Measurements from ENCODE around the gene PTPRG.

Gene PTPRG

DNA sequence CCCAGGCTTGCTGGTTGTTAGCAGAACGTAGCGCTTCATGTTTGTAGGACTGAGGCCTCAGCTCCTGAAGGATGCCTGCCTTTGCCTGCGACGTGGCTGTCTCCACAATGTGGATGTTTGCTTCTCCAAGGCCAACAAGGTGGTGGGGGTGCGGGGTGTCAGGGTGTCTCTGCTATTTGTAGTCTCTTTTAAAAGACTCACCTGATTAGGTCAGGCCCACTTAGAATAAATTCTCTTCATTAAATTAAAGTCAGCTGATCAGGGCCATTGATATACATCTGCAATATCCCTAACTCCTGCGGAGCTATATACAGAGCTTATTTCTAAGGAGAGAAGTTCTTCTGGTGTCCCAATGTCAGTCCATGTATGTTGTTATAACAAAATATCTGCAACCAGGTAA lies 44.8 kb downstream of the PTPRG start:
- no peaks in the 10 kb centered on the region; the same call in 1 of the 2 replicates for H3K27me3 ChIP-seq (replicated peaks; ENCODE audit: control insufficient read depth, insufficient read depth, low read length)
- no peak overlapping the region for H3K4me3 ChIP-seq (replicated peaks; ENCODE audit: low read depth, low read length)
- no peaks in the 10 kb centered on the region for H3K36me3 ChIP-seq (ENCODE audit: control insufficient read depth, insufficient read depth, low read length)
- TF ChIP-seq, protein P1, sequence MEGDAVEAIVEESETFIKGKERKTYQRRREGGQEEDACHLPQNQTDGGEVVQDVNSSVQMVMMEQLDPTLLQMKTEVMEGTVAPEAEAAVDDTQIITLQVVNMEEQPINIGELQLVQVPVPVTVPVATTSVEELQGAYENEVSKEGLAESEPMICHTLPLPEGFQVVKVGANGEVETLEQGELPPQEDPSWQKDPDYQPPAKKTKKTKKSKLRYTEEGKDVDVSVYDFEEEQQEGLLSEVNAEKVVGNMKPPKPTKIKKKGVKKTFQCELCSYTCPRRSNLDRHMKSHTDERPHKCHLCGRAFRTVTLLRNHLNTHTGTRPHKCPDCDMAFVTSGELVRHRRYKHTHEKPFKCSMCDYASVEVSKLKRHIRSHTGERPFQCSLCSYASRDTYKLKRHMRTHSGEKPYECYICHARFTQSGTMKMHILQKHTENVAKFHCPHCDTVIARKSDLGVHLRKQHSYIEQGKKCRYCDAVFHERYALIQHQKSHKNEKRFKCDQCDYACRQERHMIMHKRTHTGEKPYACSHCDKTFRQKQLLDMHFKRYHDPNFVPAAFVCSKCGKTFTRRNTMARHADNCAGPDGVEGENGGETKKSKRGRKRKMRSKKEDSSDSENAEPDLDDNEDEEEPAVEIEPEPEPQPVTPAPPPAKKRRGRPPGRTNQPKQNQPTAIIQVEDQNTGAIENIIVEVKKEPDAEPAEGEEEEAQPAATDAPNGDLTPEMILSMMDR (IDR thresholded peaks at IDR 0.05; ENCODE audit: insufficient read depth, low read length, poor library complexity, severe bottlenecking), result no peak
- DNase-seq (ENCODE audit: extremely low read depth, insufficient read length), result no peak

DNA sequence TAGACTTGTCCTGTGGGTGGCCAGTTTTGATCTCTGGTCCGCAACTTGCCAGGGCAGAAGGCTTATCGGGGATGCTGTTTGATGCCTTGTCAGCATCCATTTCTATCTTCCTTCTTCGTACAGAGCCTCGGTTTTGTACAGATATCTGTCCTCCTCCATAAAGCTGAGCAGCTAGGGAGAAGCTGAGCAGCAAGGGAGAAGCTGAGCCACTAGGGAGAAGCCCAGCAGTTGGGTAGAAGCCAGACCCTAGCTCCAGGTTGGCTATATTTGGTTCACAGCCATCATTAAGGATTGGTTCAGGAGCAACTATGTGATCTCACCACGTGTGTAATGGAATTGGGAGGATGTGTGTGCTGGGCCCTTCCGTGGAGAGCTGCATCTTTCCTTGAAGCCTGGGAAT lies 46.7 kb downstream of the PTPRG start:
- Histone ChIP-seq H3K27me3 (replicated peaks; ENCODE audit: control insufficient read depth, insufficient read depth, low read length) (no peaks in the 10 kb centered on the region; the same call in 1 of the 2 replicates), H3K36me3 (ENCODE audit: control insufficient read depth, insufficient read depth, low read length) (no peaks in the 10 kb centered on the region), H3K4me3 (replicated peaks; ENCODE audit: low read depth, low read length) (no peak overlapping the region)
- TF ChIP-seq, protein P1 (IDR thresholded peaks at IDR 0.05; ENCODE audit: insufficient read depth, low read length, poor library complexity, severe bottlenecking), result no peak
- DNase-seq (ENCODE audit: extremely low read depth, insufficient read length), result no peak

DNA sequence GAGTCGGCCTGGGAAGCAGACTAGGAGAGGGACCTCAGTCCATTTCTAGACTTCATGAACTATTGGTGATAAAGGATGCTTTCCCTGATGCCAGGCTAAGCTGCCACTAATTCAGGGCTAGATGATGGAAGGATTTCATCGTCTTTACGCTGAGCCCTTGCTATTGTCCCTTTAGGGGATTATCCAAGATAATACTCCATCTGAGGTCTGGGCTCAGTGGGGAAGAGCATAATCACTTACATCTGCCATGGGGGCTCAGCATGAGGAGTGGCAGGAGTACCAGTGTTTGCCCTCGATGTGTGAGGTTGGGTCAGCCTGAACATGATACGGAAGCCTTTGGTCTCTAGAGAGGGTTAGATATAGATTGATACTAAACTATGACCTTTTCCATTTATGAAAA lies 47.3 kb downstream of the PTPRG start:
- Histone ChIP-seq H3K36me3 (ENCODE audit: control insufficient read depth, insufficient read depth, low read length) (no peaks in the 10 kb centered on the region), H3K27me3 (replicated peaks; ENCODE audit: control insufficient read depth, insufficient read depth, low read length) (no peaks in the 10 kb centered on the region; the same call in 1 of the 2 replicates), H3K4me3 (replicated peaks; ENCODE audit: low read depth, low read length) (no peak overlapping the region)
- no peak for DNase-seq (ENCODE audit: extremely low read depth, insufficient read length)
- TF ChIP-seq, protein P1 (IDR thresholded peaks at IDR 0.05; ENCODE audit: insufficient read depth, low read length, poor library complexity, severe bottlenecking), result no peak

DNA sequence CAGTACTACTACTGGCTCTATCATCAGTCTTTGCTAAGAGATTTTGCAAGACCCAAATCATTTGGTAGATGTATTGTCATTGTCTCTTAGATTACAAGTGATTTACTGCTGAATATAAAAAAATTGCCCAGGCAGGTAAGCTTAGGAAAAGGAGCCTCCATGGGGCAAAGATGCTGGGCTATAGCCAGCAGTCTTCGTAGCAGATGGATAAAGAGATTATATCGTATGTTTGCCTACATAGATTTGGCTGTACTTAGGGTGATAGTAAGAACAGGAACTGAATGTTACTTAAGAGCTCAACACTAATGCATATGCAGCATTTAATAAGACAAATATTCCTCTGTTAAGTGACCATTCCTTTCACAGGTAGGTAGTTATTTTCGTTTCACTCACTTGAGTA lies 48.9 kb downstream of the PTPRG start:
- Histone ChIP-seq H3K27me3 (replicated peaks; ENCODE audit: control insufficient read depth, insufficient read depth, low read length) (no peaks in the 10 kb centered on the region; the same call in 1 of the 2 replicates), H3K4me3 (replicated peaks; ENCODE audit: low read depth, low read length) (no peak overlapping the region), H3K36me3 (ENCODE audit: control insufficient read depth, insufficient read depth, low read length) (no peaks in the 10 kb centered on the region)
- DNase-seq (ENCODE audit: extremely low read depth, insufficient read length), result no peak
- TF ChIP-seq, protein P1 (IDR thresholded peaks at IDR 0.05; ENCODE audit: insufficient read depth, low read length, poor library complexity, severe bottlenecking), result no peak

DNA sequence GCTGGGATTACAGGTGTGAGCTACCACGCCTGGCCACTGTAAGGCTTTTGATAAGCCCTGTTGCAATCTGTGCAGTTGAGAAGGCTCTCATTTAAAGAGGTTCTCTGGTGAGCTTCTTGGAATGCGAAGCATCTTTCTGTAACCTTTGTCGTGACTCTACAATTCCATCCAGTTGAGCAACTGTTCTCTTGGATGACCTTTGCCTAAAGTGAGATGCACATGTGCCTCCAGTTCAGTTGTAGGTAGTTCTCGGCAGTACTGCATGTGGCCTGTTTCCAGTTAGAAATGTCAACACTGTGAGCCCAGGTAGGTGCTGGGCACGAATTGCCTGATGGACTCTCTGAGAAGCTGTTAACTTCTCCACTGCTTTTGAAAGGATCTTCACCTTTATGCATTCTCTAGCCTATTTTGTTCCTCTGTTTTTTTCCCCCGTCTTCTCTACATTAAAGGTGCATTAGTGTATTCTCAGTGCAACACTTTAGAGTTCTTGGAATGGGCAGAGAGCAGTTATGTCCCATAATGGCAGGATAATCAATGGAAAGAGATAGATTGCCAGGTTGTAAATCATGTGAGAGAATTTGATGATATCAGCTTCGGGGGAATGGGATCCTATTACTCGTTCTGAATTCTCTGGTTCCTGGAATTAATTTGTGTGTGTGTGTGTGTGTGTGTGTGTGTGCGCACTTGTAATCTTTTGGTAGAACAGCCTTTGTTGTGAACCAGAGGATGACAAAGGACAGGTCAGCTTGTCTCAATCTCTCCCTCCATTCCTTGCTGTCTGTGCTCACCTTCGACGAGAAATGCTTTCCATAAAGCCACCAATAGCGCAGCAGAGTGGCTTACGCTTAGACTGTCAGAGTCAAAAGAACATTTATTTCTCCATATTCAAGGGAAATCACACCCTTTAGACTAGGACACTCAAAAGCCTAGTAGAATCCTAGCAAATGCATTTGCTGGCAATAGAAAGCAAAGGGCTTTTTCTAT lies 51.1 kb downstream of the PTPRG start:
- TF ChIP-seq, protein P1 (IDR thresholded peaks at IDR 0.05; ENCODE audit: insufficient read depth, low read length, poor library complexity, severe bottlenecking), result no peak
- no peaks in the 10 kb centered on the region for H3K36me3 ChIP-seq (ENCODE audit: control insufficient read depth, insufficient read depth, low read length)
- no peaks in the 10 kb centered on the region; the same call in 1 of the 2 replicates for H3K27me3 ChIP-seq (replicated peaks; ENCODE audit: control insufficient read depth, insufficient read depth, low read length)
- H3K4me3 ChIP-seq (replicated peaks; ENCODE audit: low read depth, low read length), result no peak overlapping the region
- DNase-seq (ENCODE audit: extremely low read depth, insufficient read length), result no peak
